ENCODE results near the gene TNFRSF21.

DNA sequence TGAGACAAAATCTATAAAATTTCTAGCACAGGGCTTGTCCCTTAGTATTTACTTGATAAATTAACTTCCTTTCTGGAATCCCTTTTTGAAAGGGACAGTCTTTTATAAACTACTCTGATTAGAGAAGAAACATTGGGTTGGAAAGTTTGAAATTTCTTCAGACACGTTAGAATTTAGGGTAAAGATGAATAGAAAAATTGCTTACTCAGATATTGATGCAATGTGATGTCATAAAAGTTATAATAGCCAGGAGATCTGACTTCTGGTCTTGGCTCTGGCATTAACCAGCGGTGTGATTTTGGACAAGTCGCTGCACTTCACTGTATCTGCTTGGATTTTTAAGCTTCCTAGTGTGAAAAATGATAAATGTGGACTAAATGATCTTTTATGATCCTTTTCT lies 9.7 kb upstream of the TNFRSF21 start:
- TF ChIP-seq POLR2AphosphoS5 (IDR thresholded peaks at IDR 0.05; ENCODE audit: low read depth, low read length) (no peak), TAF1 (IDR thresholded peaks at IDR 0.05; ENCODE audit: borderline replicate concordance, low read depth, low read length) (no peak), POLR2A (IDR thresholded peaks at IDR 0.05; ENCODE audit: low read depth, low read length) (no peak)

Data from GM12892 (cell line).